Measurements from ENCODE around the gene CFAP57.
"Not testable (repeated sequence)": the region's sequence is repeated elsewhere in the genome, so short reads cannot be mapped to it uniquely, and the experiment has no call there.

The CFAP57 gene

DNA sequence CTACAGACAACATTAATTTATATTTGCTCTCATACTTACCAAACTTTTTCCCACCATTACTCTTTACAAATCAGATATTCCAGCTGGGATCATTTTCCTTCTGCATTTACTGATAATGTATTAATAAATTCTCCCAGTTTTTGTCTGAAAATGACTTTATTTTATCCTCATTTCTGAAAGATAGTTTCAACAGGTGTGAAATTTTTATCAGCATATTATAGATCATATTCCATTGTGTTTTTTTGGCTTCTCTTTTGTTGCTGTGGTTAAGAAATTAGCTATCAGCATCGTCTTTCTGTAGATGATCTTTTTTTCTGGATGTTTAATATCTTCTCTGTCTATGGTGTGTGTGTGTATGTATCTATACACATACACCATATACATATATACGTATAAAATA lies 2.7 kb downstream of the CFAP57 start:
- no peak for DNase-seq (ENCODE audit: low read depth)

DNA sequence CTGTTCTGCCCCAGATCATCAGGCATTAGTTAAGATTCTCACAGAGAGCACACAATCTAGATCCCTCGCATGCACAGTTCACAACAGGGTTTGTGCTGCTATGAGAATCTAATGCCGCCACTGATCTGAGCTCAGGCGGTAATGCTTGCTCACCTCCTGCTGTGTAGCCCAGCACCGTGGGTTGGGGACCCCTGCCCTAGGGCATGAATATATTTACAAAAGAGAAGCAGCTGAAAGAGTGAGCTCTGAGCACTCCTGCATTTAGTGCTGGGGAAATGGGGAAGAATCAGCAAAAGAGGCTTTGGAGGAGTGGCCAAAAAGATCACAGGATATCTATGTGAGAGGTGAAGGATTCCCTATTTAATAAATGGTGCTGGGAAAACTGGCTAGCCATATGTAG lies 5.6 kb downstream of the CFAP57 start:
- no peak for DNase-seq (ENCODE audit: low read depth)

DNA sequence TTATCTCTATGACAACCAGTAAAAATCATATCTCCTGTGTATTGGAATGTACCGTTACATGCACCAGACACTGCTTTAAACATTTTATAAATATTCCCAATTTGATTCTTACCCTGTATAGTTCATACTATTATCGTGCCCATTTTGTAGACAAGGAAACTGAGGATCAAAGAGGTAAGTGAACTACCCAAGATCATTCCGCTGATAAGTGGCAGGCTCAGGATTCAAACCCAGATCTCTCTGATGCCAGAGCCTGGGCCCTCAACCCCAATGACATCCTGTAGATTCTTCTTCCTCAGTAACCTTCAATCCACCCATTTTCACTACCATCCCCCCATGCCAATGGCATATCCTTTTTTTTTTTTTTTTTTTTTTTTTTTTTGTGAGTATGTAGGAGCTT lies 12.3 kb downstream of the CFAP57 start:
- no peak for DNase-seq (ENCODE audit: low read depth)

DNA sequence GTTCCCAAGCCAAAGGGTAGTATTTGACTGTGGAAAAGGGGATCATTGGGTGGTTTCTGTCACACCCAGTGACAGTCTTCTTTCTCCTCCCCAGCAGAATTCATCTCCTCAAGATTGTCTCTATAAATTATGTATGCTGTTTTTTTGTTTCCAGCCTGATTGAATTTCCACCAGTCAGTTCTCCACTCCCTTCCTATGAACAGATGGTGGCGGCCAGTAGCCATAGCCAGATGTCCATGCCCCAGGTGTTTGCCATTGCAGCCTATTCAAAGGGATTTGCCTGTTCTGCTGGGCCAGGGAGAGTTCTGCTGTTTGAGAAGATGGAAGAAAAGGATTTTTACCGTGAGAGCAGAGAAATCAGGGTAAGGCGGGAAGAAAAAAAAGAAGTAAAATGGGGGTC lies 12.9 kb downstream of the CFAP57 start:
- DNase-seq (ENCODE audit: low read depth): no peak

DNA sequence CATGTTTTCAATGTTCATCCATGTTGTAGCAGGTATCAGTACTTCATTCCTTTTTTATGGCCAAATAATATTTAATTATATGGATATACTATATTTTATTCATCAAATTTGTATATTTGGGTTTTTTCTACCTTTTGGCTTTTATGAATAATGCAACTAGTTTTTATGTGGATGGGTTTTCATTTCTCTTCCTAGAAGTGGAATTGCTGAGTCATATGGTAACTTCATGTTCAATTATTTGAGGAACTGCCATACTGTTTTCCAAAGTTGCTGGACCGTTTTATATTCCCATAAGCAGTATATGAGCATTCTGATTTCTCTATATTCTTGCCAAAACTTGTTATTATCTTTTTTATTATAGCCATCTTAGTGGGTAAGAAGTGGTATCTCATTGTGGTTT lies 16.0 kb downstream of the CFAP57 start:
- no peak for DNase-seq (ENCODE audit: low read depth)

DNA sequence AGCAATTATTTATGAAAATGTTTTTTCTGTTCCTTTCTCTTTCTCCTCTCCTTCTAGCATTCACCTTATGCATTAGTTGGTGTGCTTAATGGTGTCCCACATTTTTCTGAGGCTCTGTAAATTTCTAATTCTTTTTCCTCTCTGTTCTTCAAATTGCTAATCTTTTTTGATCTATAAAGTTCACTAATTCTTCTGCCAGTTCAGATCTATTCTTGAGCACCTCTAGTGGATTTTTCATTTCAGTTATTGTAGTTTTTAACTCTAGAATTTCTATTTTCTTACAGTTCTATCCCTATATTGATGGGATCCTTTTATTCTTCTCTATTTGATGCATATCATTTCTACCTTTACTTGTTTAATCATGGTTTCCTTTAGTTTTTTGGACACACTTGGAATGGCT lies 22.4 kb downstream of the CFAP57 start:
- DNase-seq (ENCODE audit: low read depth): no peak

DNA sequence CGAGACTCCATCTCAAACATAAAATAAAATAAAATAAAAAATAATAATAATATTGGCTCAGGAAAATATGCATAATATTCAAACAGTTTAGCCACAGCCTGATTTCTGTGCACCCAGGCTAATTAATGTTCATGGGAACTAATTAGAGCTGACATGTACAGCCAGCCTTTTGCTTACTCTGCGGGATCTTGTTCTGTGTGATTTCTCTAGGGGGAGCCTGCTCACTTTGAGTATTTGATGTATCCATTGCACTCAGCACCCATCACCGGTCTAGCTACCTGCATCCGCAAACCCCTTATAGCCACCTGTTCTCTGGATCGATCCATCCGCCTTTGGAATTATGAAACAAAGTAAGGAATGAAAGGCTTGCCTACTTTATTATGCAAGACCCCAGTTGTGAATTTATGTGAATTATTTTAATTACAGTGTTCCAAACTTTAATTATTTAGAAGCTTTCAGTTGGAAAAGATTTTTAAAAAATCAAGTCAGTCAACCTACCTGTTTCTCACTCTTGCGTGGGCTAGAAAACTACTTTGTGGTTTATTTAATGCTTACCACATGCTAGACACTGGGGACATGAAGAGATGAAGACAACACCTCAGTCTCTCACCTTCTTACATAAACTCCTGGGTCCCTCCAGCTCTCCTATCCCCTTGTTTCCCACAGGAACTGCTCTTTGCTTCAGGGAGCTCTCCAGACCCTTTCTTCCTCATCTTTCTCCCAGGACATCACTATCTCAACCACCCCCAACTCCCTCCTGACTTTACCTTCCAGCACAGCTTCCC lies 25.4 kb downstream of the CFAP57 start:
- no peak for DNase-seq (ENCODE audit: low read depth)

DNA sequence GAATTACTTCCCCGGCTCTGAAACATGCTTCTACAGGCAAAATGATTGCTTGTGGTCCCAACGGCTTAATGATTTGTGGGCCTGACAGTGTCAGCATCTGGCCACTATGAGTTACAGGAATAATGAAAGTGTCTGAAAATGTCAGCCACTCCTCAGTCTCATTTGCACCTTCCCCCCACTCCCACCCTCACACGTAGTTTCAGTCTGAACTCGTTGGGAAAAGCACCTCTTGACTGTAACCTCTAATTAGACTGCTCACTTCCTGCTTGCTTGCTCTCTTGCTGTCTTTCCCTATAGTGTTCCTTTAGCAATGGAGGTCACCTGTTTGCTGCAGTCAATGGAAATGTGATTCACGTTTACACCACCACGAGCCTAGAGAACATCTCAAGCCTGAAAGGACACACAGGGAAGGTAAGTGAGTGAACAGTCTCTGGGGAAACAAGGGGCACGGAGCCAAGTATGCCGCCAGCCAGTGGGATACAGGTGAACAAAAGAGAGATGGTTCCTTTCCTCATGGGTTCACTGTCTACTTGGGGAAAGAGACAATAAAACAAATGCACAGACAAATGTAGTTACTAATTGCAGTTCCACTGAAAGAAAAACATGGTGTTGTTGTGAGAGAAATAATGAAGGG lies 27.1 kb downstream of the CFAP57 start:
- no peak for DNase-seq (ENCODE audit: low read depth)

DNA sequence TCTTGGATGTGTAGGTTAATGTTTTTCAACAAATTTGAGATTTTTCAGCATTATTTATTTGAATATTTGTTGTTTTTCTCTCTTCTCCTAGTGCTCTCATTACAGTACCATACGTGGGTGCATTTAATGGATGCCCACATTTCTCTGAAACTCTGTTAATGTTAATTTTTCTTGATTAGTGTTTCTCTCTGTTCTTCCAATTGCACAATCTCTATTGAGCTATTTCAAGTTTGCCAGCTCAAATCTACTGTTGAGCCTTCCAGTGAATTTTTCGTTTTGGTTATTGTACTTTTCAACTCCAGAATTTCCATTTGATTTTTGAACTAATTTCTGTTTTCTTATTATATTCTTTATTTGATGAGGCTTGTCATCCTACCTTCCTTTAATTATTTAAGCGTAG lies 31.7 kb downstream of the CFAP57 start:
- no peak for DNase-seq (ENCODE audit: low read depth)

DNA sequence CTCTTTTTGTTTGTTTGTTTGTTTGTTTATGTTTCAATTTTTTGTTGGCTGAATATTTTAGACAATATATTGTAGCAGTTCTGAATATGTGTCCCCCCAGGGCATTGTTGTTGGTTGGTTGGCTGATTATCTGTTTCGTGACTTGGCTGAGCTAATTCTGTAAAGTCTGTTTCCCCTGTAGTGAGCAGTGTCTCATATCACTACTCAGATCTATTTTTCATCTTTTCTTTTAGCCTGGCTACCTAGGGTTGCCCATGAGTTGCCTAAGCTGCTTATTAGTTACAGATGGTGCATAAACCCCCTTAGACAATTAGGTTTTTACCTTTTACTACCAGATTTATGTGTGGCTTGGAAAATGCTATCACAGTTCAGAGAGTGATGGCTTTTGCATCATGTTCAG lies 32.3 kb downstream of the CFAP57 start:
- no peak for DNase-seq (ENCODE audit: low read depth)

DNA sequence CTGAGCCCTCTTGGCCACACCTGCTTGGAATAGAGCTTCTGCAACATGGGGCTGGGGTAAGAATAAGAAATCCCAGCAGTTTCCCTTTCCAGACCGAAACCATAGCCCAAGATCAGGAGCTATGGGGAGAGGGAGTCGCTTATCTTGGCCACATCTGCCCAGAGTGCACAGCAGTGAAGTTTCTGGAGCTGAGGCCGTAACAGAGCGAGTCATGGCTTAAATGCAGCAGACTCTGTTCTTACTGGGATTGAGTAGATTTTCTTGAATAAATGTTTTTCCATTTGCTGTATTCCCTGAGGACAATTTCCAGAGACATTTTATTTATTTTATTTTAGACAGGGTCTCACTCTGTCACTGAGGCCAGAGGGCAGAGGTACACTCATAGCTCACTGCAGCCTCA lies 33.5 kb downstream of the CFAP57 start:
- no peak for DNase-seq (ENCODE audit: low read depth)

DNA sequence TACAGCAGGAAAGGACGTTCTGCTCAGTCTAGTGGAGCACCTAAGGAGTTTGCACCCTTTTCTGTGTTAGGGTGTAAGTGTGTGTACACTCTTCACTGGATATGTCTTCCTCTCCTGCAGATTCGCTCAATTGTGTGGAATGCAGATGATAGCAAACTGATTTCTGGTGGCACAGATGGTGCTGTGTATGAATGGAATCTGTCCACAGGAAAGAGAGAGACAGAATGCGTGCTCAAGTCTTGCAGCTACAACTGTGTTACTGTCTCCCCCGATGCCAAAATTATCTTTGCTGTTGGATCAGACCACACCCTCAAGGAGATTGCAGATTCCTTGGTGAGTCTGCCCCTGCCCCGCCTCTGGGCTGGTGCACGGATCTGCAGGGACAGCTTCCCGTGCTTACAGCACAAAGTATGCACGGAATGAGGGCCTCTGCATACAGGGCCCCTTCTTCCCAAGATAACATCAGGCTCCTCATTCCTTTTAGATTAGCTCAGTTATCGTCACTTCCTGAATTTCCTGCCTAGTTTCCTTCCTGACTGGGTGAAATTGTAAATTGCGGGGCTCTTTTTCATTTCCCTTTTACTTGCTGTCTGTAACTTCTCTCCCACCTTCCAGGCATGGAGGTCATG lies 34.6 kb downstream of the CFAP57 start:
- no peak for DNase-seq (ENCODE audit: low read depth)

DNA sequence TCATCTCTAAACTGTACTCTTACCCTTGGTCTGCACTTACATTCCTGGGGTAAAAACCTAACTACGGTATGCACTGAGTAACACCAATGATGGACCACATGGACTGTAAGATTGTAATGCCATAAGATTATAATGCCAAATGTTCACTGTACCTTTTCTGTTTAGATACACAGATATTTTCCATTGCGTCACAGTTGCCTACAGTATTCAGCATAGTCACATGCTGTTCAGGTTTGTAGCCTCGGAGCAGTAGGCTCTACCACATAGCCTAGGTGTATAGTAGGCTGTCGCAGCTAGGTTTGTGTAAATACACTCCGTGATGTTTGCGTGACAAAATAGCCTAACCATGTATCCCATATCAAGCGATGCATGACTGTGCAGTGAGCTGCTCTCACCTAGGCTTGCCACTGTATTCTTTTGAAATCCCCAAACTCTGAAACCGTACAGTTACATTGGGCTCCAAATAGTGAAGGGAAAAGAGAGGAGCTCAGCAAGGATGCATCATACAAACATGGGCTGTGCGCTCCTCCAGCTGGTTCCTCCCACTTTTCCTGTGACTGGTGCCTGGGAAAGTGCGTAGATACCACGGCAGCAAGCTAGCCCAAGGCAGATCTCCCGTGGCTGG lies 35.2 kb downstream of the CFAP57 start:
- DNase-seq (ENCODE audit: low read depth): no peak

DNA sequence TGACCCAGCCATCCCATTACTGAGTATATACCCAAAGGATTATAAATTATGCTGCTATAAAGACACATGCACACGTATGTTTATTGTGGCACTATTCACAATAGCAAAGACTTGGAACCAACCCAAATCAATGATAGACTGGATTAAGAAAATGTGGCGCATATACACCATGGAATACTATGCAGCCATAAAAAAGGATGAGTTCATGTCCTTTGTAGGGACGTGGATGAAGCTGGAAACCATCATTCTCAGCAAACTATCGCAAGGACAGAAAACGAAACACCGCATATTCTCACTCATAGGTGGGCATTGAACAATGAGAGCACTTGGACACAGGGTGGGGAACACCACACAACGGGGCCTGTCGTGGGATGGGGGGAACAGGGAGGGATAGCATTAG lies 36.1 kb downstream of the CFAP57 start:
- DNase-seq (ENCODE audit: low read depth): not testable (repeated sequence)

DNA sequence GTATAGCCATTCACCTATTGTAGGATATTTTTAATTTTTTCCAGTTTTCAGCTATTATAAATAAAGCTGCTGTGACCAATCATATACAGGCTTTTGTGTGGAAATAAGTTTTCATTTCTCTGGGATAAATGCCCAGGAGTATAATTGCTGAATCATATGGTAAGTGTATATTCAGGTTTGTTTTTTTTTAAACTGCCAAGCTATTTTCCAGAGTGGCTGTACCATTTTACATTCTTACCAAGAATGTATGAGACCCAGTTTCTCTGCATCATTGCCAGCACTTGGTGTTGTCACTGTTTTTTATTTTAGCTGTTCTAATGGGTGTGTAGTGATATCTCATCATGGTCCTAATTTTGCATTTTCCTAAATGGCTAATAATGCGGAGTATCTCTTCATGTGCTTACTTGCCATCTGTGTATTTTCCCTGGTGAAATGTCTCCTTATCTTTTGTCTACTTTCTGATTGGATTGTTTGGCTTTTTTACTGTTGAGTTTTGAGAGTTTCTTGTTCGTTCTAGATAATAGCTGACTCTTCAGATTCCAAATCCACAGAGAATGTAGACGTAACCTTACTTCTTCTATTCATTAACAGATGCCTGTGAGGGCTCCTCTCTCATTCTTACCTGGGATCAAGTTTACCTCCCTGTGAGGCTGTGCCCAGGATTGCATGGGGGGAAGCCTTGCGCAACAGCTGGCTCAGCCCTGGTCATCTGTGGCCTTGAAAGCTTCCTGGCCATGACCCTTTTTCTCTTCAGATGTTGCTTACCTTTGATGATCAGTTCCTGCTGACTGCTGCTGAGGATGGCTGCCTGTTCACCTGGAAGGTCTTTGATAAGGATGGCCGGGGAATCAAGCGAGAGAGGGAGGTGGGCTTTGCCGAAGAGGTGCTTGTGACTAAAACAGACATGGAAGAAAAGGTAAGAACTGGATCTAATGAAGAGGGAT lies 42.6 kb downstream of the CFAP57 start:
- DNase-seq (ENCODE audit: low read depth): no peak

DNA sequence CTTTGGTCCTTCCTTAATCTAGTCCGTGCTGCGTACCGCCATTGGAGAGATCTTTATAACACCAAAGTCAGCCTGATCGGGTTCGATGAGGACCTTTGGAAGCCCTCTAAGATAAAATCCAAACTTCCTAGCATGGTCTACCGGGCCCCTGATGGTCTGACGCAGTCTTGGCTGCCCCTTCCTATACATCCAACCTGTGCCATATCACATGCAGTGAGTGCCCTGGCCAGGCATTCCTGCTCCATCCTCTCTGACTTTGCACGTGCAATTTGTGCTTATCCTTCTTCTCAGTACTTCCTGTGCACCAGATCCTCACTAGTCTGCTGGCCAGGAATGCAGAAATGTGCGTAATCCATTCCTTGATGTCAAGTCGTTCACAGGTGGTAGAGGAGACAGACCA lies 45.6 kb downstream of the CFAP57 start:
- no peak for DNase-seq (ENCODE audit: low read depth)

DNA sequence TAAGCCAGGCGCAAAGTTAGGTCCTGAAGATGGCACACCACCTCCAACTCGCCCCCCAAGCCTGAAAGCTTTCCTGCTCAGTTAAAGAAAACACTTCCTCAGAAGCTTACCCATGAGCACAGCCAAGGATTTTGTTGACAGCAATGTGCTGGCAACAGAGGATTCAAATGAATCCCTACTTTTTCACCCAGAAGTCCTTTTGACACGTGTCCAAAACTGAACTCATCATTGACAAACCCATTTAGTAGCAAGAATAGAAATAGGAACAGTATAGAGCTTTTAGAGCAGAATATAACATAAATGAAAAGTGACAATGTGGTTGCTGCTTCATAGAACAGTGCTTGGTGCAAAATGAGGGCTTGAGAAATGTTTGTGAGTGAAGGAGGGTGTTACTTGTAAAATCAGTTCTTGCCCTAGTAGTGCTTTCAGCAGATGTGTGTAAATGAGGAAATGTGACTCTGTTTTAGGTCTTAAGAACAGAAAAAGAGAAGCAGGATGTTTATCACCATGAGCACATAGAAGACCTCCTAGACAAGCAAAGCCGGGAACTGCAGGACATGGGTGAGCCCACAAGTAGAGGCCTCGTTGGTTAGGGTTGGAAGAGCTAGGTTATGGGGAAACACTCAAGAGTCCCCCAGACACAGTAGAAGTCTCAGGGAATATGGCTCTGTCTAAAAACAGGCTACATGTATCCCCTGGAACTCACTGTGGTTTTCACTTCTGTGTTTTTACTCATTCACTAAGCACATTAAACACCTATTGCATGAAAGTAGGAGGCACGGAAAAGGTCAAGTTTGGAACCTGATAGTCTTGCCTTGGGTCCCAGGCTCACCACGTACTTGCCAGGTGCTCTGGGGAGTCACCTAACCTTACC lies 49.0 kb downstream of the CFAP57 start:
- no peak for DNase-seq (ENCODE audit: low read depth)

DNA sequence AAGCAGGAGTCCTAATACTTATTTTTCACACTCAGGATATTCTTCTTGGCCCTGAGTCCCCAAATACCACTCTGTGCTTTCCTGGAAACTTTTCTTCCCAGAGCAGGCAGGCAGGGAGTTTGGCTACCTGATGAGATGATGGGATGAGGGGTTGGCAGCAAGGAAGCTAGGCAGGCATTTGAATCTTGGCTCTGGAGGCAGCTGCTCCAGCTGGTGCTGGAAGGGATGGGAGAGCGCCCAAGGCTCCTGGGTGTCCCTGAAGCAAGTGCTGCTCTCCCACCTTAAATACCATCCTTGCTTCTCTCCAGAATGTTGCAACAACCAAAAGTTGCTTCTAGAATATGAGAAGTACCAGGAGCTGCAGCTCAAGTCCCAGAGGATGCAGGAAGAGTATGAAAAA lies 49.7 kb downstream of the CFAP57 start:
- DNase-seq (ENCODE audit: low read depth): no peak

DNA sequence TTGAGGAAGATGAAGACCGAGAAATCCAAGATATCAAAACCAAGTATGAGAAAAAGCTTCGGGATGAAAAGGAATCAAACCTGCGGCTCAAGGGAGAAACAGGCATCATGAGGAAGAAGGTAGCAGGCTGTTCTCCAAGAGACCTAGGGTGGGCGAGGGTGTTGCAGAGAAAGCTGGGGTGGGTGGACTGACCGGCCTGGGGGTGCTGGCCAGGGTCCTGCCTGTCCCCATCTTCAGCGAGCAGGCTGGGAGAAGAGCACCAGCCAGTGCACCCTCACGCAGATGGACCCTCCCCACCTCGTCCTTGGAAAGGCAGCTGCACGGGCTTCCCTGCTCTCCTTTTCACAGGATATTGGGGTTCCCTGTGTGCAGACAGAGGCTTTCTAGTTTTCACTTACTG lies 50.7 kb downstream of the CFAP57 start:
- DNase-seq (ENCODE audit: low read depth): no peak

DNA sequence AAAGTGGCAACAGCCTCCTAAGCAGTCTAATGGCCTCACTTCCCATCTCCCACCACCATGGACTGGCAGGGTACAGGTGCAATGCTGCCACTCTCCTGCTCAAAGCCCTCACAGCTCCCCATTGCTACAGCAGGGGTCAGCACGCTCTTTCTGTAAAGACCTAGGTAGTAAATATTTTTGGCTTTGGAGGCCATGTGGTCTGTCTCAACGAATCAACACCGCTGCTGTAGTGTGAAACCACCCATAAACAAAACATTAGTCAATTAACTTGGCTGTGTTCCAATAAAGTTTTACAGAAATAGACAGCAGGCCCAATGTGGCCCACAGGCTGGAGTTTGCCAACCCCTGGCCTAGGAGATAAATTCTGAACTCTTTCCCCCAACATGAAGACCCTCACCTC lies 53.0 kb downstream of the CFAP57 start:
- no peak for DNase-seq (ENCODE audit: low read depth)

Measured in stimulated activated CD8-positive, alpha-beta memory T cell treated with anti-CD3 and anti-CD28 coated beads, Interleukin-15, amount 100 ng/mL, for 24 hours (primary cell).